ENCODE measurements around the gene NACAD.

The NACAD gene

GRCh38 chr7:45088146-45088701 is 545 bp downstream of the NACAD start:
- DNase-seq (ENCODE audit: low read depth): no peak

DNA sequence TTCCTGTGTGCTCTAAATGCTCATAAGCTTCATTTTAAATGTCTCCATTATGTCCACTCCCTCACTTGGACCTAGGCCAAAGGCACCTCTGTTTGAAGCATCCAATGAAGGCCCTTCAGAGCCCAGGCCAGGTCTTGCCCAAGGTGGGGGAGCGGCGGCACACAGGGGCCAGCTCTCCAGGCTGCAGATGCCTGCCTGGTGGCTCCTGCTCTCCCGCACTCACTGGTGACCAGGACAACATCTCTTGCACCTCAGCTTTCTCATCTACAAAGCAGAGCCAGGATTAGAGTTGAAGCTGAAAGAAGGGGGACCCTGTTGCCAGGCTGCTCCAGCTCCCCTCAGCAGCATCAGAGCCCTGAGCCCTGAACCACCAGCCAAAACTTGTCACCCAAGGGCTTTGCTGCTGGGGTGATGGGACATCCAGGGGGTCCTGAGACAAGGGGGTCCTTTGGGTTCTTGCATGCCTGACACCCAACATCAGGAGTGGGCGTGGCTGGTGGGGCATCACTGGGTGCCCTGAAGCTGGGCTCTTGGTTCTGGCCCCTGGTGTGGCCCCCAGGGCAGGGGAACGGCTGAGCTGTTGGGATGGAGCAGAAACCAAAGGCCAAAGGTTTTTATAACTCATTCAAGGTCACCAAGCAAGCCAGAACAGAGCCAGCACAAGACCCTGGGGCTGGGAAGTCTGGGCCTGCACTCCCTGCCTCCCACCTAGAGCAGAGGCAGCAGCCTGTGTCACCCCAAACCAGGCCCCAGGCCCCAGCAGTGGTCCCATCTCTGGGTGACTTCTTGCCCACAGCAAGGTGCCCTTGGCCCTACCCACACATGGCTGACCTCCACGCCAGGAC is 1.2 kb downstream of the NACAD start:
- DNase-seq (ENCODE audit: low read depth): no peak

DNA sequence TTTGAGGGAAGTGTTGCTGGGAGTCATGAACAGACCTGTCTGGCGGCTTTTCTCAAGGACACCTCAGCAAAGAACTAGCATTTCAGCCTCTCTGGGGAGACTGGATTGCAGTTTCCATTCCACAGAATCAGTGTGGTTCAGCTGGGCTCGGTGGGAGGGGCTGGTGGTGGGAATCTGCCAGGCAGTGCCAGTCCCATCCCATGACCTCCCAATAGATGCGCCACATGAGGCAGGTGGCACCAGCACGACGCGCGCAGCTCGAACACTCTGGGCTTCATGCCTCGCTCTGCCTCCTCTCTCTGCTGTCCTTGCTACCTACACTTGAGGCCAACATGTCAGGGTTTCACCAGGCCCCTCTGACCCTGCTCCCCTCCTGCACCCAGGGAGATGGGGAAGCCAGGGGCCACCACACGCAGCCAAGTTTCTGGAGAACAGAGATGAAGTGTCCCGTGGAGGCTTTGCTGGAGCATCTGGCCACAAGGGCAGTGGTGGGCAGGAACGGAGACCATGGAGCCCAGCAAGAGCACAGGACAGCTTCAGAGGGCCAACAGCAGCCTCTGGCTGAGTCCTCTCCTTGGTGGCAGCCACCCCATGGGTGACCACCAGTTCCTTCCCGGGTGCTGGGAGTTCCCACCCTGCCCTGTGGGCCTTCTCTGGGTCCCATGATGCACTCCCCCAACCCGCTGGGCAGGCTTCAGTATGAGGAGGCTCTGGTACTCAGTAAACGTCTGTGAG is 2.3 kb downstream of the NACAD start:
- DNase-seq (ENCODE audit: low read depth): no peak

- DNase-seq (ENCODE audit: low read depth): no peak
These were observed 3.1 kb downstream of the NACAD start for GRCh38 chr7:45085619-45086200.

GRCh38 chr7:45084901-45085618 is 3.7 kb downstream of the NACAD start:
- no peak for DNase-seq (ENCODE audit: low read depth)

DNA sequence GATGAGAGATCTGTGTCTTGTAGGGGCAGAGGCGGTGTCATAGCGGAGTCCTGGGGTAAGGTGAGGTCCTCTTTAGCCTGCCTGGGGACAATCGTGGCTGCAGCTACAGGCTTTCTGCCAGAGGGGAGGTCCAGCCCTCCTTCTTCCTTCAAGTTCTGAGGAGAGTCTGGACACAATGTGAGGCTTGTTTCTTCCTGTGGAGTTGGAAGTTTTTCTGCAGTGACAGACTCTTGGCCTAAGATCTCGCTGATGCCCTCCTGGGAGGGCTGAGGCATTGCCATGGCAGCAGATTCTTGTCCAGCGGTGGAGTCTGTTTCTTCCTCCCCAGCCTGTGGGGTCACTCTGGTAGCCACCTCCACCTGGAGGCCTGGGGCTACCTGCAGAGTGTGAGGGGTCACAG is 4.4 kb downstream of the NACAD start:
- DNase-seq (ENCODE audit: low read depth): no peak

- DNase-seq (ENCODE audit: low read depth): no peak
These were observed 5.9 kb downstream of the NACAD start for GRCh38 chr7:45082831-45083331.

- DNase-seq (ENCODE audit: low read depth): no peak
These were observed 6.5 kb downstream of the NACAD start for GRCh38 chr7:45082031-45082830.

DNA sequence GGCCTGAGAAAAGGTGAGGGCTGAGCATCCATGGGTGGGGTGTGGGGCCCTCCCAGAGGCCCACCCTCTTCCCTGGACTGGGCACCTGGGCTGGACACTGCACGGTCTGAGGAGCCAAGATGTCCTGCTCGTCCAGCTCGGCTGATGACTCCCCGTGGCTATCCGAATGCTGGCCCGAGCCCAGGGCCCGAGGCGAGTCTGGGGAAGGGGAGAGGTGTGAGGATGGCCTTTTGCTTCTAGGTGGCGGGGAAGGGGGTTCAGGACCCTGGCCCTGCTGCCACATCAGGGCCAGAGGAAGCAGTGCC is 7.1 kb downstream of the NACAD start:
- DNase-seq (ENCODE audit: low read depth): no peak

DNA sequence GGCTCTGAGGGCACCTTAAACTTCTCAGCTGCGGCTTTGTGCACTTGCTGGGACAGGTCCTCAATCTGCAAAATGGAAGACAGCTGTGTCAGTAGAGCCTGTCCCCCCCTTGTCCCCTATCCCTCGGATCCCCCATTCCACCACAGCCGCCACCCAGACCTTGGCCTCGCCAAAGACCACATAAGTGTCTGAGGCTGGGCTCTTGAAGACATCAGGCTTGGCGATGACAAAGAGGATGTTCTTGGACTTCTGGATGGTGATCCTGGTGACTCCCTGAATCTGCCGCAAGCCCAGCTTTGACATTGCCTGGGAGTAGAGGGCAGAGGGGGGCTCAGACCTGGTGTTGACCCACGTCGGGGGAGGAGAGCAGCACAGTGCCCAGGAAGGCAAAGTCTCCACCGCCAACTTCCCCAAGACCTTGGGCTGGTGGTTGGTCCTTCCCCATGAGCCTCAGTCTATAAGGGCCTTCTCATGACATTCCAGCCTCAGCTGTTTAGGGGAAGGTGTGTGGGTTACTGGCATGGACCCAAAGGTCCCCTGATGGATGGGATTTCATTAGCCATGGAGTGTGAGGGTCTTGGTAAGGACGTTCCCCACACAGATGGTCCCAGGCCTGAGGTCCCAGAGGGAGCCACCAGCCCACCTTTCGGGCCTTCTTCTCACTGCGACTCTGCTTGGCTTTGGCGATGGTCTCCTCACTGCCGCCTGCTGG is 7.7 kb downstream of the NACAD start:
- DNase-seq (ENCODE audit: low read depth): no peak

DNA sequence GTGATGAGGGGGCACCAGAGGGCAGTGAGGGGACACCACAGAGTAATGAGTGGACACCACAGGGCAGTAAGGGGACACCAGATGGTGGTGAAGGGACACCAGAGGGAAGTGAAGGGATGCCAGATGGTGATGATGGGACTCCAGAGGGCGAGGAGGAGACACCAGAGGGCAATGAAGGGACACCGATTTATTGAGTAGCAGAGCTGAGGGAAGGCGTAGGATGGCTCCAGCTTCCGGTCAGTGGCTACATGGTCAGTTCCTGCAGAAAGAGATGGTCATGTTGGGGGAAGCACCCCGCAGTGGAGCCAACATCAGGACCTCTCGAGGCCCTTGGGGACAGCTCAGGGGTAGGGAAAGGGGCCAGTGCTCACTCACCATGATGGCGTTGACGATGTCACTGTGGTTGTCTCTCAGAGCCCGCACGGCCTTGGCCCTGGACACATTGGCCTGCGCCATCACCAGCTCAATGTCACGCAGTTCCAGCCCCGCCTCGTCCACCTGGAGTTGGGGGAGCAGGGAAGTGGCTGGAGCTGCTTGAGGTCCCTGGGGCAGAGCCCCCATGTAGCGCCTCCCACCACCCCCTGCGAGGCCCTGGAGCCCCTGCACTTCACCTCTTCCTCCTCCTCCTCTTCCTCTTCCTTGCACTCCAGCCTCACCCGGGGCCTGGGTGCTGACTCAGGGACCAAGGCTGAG is 8.4 kb downstream of the NACAD start:
- no peak for DNase-seq (ENCODE audit: low read depth)

DNA sequence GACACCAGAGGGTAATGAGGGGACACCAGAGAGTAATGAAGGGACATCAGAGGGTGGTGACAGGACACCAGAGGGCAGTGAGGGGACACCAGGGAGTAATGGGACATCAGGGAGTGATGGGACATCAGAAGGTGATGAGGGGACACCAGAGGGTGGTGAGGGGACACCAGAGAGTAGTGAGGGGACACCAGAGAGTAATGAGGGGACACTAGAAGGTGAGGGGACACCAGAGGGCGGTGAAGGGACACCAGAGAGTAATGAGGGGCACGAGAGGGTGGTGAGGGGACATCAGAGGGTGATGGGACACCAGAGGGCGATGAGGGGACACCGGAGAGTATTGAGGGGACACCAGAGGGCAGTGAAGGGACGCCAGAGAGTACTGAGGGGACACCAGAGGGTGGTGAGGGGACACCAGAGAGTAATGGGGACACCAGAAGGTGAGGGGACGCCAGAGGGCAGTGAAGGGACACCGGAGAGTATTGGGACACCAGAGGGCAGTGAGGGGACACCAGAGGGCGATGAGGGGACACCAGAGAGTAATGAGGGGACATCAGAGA is 10.6 kb downstream of the NACAD start:
- DNase-seq (ENCODE audit: low read depth): no peak

DNA sequence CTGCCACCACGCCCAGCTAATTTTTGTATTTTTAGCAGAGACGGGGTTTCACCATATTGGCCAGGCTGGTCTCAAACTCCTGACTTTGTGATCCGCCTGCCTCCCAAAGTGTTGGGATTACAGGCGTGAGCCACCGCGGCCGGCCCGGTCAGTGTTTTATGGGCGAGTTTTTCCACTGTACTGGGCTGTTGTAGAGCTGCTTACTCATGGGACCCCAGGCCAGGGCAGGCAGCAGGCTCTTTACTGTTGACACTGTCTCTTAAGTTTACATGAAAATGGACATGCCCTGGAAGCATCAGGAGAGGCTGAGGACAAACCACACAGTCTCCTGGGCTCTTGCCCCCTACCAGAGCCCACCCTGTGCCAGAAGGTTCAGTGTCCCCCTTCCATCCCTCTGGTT is 11.2 kb downstream of the NACAD start:
- DNase-seq (ENCODE audit: low read depth): no peak

GRCh38 chr7:45076946-45077345 is 11.8 kb downstream of the NACAD start:
- DNase-seq (ENCODE audit: low read depth): no peak

DNA sequence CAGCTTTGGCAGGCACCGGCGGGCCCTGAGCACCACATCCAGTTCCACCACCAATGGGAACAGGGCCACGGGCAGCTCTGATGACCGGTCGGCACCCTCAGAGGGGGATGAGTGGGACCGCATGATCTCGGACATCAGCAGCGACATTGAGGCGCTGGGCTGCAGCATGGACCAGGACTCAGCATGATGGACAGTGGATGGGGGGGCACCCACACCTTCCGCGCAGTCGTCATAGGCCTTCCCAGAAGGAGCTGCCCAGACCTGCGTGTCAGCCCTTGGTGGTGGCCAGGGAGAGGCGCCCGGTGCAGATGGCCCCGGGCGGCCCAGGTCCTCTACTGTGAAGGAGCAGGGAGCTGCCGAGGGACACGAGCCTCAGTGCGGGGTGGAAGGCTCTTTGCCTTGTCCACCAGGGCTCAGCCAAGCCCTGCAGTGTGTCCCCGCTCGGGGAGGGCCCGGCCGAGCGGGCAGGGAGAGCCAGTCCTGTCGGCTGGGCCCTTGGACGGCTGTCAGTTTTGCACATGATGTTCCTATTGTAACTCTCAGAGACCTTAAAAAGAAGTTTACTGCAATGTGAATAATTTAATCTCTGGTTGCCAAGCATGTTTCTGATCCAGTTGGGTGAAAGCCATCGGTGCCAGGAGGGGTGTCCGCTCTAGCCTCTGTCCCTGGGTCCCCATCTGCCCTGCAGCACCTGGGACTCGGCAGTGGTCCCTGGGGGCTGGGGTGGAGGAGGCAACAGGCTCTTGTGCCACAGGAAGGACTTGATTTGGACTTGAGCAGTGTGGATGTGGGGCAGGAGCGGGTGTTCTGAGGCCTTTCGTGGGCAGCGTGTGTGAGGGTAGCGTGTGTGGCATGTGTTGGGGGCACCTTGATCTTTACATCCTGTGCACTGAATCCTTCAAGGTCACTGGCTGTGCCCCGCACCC is 12.6 kb downstream of the NACAD start:
- DNase-seq (ENCODE audit: low read depth): no peak

DNA sequence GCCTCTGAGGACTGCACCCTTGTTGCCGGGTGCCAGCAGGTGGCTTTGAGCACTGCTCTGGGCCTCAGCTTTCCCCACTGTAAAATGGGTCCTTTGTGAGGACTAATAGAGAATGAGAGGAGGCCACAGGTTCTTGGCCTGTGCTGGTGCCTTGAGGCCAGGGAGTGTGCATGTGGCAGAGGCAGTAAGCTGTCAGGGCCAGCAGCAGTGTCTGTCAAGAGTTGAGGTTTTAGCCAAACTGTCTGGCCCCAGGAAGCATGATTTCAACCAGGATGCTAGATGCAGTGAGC is 13.5 kb downstream of the NACAD start:
- no peak for DNase-seq (ENCODE audit: low read depth)

DNA sequence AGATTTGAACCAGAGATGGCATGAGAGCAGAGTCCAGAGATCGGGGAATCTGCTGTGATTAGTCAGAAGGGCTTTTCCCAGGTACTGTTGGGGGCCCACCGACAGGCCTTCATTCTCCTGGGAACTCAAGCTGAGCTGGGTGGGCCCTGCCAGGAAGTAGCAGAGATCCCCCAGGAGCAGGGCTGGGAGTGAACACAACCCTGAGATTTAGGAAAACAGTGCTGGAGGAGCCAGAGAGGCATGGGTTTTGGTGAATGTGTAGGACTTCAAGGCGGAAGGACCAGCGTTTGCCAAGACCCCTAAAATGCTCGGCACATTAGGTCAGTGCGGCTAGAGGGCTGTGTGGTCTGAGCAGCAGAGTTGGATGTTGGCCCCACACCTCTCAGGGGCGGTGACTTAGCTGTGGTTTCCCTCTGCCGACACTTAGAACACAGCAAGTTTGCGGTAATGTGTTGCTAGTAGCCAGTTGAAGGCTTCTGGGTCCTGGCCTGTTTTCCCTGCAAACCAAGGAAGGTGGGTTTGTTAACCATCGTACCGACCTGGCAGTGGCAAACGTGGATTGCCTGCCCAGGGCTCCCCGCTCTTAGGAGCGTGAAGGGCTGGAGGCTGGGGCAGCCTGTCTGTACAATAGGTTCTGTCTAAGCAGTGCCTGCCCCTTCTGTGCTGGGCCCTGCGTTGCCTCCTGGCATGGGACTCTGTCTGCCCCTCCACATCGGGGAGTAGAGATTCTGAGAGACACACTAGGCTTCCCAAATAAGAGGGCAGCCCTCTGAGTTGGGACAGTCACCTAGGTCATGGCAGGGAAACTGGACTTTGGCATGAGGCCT is 14.0 kb downstream of the NACAD start:
- no peak for DNase-seq (ENCODE audit: low read depth)

Measured in activated T-helper 9 cell treated with anti-CD3 and anti-CD28 coated beads, Interleukin-2, amount 50 U/mL, for 16 hours (primary cell).